ENCODE data around the gene VPS13D. TPM values are rescaled to one million over a fixed set of nuclear protein-coding genes. Genes with fewer than 3 reads are reported as not detected.

Gene VPS13D
- total RNA-seq, 1 donor from 2014 or later = 13.8 TPM

DNA sequence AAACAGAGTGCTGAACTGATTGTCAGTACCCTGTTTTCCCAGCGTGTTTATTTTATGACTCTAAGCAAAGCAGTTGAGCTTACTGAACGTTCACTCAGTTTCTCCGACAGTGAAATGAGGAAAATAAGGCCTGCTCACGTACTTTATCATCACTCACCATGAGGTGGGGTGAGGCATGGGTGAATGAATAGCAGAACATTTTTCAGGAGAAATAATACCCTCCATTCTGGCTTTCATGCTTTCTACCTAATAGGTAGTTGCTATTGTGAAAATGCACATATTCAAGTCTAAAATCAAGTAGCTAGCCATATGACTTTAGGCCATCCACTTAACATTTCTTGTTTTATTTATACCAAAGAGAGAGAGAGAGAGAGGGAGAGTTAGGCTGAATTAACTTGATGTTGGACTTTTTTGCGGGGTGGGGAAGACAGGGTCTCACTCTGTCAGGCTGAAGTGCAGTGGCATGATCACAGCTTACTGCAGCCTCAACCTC, 178.2 kb downstream of the VPS13D start:
- TF ChIP-seq, protein P1, sequence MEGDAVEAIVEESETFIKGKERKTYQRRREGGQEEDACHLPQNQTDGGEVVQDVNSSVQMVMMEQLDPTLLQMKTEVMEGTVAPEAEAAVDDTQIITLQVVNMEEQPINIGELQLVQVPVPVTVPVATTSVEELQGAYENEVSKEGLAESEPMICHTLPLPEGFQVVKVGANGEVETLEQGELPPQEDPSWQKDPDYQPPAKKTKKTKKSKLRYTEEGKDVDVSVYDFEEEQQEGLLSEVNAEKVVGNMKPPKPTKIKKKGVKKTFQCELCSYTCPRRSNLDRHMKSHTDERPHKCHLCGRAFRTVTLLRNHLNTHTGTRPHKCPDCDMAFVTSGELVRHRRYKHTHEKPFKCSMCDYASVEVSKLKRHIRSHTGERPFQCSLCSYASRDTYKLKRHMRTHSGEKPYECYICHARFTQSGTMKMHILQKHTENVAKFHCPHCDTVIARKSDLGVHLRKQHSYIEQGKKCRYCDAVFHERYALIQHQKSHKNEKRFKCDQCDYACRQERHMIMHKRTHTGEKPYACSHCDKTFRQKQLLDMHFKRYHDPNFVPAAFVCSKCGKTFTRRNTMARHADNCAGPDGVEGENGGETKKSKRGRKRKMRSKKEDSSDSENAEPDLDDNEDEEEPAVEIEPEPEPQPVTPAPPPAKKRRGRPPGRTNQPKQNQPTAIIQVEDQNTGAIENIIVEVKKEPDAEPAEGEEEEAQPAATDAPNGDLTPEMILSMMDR (conservative IDR thresholded peaks at IDR 0.05; ENCODE audit: low read depth, low read length) = no peak
- no peak for DNase-seq (ENCODE audit: low read depth)
- H3K4me3 ChIP-seq (ENCODE audit: low read depth, low read length) = no peak overlapping the region

DNA sequence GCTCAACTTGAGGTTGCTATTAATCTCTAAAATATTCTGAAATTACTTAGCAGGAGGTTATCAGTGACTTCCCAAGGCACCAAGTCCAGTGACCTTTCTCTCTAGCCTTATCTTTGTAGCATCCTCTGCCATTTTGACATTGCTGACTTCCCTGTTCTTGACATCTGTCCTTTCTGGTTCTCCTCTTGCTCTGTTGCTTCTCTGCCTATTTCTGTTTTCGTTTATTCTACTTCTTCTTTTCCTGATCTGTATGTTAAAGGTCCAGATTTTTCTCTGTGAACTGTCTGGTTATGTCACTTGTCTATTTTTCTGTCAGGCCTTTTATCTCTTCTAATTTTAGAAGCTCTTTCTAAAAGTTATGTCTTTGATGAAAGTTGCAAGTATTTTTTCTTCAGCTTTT, 178.8 kb downstream of the VPS13D start:
- TF ChIP-seq, protein P1 (conservative IDR thresholded peaks at IDR 0.05; ENCODE audit: low read depth, low read length) = no peak
- no peak for DNase-seq (ENCODE audit: low read depth)

DNA sequence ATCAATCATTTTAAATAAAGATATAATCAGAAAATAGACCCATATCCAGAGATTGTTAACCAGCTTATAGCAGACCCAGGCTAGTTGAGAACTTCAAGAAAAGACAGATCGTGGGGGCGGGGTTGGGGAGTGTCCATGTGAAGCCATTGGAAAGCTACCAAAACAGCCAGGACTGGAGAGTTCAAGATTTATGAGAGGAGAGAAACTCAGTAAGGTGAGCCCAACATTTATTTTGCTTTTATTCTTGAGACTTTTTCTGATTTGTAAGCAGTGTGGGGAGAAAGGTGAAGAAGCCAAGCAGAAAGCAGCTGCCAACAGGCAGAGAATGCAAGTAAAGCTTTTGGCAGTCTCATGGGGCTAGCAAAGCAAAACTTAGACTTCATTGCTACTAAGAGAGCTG, 179.9 kb downstream of the VPS13D start:
- H3K4me3 ChIP-seq (ENCODE audit: low read depth, low read length) = no peak overlapping the region
- no peak for DNase-seq (ENCODE audit: low read depth)
- TF ChIP-seq, protein P1 (conservative IDR thresholded peaks at IDR 0.05; ENCODE audit: low read depth, low read length) = no peak

More for the DNA sequence above, 178.8 kb downstream of the VPS13D start:
- no peak overlapping the region for H3K4me3 ChIP-seq (ENCODE audit: low read depth, low read length)

DNA sequence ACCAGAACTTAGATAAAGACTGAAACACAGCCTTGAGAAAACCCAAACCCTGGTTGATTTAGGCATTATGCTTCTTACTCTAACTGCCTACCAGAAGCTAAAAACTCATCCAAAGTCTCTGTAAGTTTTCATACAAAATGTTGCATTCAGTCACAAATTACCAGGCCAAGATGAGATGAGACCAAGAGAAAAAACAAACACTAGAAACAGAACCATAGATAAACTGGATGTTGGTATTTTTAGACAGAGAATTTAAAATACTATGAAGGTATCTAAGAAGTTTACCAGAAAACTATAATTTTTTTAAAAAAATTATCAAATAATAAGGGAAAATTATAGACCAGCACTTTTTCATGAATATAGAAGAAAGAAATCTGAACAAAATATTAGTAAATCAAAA, 180.5 kb downstream of the VPS13D start:
- no peak for DNase-seq (ENCODE audit: low read depth)
- no peak overlapping the region for H3K4me3 ChIP-seq (ENCODE audit: low read depth, low read length)
- TF ChIP-seq, protein P1 (conservative IDR thresholded peaks at IDR 0.05; ENCODE audit: low read depth, low read length) = no peak

DNA sequence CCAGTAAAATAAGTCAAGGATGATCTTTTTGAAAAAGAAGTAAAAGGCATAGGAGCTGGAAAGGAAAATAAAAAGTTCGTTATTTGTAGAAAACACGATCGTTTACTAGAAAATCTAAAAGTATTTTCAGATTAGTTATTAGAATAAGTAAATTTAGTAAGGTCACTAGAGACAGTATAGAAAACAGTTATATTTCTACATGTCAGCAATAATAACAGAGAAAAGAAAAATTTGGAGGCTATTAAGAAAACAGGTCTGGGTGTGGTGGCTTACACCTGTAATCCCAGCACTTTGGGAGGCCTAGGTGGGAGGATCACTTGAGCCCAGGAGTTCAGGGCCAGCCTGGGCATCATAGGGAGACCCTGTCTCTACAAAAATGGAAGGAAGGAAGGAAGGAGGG, 181.3 kb downstream of the VPS13D start:
- DNase-seq (ENCODE audit: low read depth) = no peak
- TF ChIP-seq, protein P1 (conservative IDR thresholded peaks at IDR 0.05; ENCODE audit: low read depth, low read length) = no peak
- no peak overlapping the region for H3K4me3 ChIP-seq (ENCODE audit: low read depth, low read length)

DNA sequence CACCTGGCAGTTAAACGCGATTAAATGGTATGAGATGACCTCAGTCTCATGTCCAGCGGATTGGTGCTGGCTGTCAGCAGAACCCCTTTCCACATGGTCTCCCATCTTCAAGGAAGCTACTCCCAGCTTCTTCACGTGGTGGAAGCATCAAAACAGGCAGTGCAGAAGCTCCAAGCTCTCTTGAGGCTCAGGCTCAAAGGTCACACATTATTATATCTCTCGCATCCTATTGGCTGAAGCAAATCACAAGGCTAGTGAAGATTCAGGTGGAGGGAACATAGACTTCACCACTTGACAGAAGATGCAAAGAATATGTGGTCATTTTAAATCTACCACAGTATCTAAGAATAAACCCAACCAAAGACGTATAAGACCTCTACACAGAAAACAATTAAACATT, 181.9 kb downstream of the VPS13D start:
- TF ChIP-seq, protein P1 (conservative IDR thresholded peaks at IDR 0.05; ENCODE audit: low read depth, low read length) = no peak
- no peak overlapping the region for H3K4me3 ChIP-seq (ENCODE audit: low read depth, low read length)
- DNase-seq (ENCODE audit: low read depth) = no peak

DNA sequence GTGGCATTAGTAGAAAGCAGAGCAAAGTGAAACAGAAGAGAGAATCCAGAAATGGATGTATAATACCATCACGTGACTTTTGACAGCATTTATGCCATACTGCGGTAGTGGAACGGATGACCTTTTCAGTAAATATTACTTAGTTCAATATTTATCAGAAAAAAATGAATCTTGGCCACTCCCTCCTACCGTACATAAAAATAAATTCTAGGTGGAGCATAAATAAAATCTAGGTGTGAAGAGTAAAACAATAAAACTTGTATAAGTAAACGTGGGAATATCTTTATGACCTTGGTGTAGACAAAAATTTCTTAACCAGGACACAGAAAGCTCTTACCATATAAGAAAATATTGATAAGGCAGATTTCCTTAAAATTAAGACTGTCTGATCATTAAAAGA, 182.6 kb downstream of the VPS13D start:
- no peak for DNase-seq (ENCODE audit: low read depth)
- no peak overlapping the region for H3K4me3 ChIP-seq (ENCODE audit: low read depth, low read length)
- TF ChIP-seq, protein P1 (conservative IDR thresholded peaks at IDR 0.05; ENCODE audit: low read depth, low read length) = no peak
